Brain microvascular endothelial cell (primary cell): ENCODE results near the gene NTM.
"Not testable (repeated sequence)": the region's sequence is repeated elsewhere in the genome, so short reads cannot be mapped to it uniquely, and the experiment has no call there.

Source experiments
- DNase-seq: peaks from one replicate; pipeline ENCODE4 v3.0.0-alpha.2; 2020
- H3K27ac ChIP-seq: fragments of 250-450 bp; sonication (Bioruptor Pico); 2 replicates; pipeline ENCODE4 v1.5.1; 2020; ENCODE audit warnings: mild to moderate bottlenecking, moderate library complexity
- H3K27me3 ChIP-seq: fragments of 250-450 bp; sonication (Bioruptor Pico); replicated peaks from 2 replicates; pipeline ENCODE4 v1.5.1; 2020; ENCODE audit warnings: mild to moderate bottlenecking
- H3K36me3 ChIP-seq: fragments of 250-450 bp; sonication (Bioruptor Pico); replicated peaks from 2 replicates; pipeline ENCODE4 v1.5.1; 2020; ENCODE audit warnings: mild to moderate bottlenecking
- H3K4me3 ChIP-seq: 2 replicates; pipeline ENCODE4 v1.5.1; 2011; ENCODE audit warnings: low read depth, mild to moderate bottlenecking, control low read depth, low read length, moderate library complexity
- in situ Hi-C: cut with HindIII; loops from 2 replicates; pipeline ENCODE4 v1.10.0; 2017; ENCODE audit warnings: low sequenced_read_pairs, low pct_ligation_motif_present
- TF ChIP-seq, protein P1 (sequence below): IDR thresholded peaks from 2 replicates; pipeline ENCODE4 v1.5.1; 2011; ENCODE audit warnings: low read depth, mild to moderate bottlenecking, moderate library complexity, low read length, control low read depth, inconsistent platforms; ENCODE audit errors: missing control alignments

Gene NTM

DNA sequence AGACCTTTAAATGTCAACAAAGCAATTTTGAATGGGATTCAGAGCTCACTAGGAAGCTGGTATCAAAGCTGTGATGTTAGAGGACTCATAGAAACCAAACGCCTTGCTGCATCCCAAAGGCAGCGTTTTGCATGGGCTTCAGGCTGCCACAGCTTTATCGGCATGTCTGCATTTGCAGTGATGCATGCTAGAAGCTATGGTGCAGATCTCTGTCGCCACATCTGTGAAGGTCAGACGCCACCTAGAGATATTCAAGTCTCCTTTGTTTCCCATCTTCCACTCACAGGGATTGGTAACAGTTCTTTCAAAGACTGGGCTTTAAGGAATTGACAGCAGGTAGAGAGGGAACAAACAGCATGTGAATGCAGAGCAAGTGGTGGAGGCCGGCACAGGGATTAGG, 47.8 kb downstream of the NTM start:
- no peaks in the 10 kb centered on the region for H3K36me3 ChIP-seq
- H3K27me3 ChIP-seq: no peaks in the 10 kb centered on the region
- in situ Hi-C loops: no loop called here
- TF ChIP-seq, protein P1, sequence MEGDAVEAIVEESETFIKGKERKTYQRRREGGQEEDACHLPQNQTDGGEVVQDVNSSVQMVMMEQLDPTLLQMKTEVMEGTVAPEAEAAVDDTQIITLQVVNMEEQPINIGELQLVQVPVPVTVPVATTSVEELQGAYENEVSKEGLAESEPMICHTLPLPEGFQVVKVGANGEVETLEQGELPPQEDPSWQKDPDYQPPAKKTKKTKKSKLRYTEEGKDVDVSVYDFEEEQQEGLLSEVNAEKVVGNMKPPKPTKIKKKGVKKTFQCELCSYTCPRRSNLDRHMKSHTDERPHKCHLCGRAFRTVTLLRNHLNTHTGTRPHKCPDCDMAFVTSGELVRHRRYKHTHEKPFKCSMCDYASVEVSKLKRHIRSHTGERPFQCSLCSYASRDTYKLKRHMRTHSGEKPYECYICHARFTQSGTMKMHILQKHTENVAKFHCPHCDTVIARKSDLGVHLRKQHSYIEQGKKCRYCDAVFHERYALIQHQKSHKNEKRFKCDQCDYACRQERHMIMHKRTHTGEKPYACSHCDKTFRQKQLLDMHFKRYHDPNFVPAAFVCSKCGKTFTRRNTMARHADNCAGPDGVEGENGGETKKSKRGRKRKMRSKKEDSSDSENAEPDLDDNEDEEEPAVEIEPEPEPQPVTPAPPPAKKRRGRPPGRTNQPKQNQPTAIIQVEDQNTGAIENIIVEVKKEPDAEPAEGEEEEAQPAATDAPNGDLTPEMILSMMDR: no peak
- no peak for DNase-seq
- no peak overlapping the region for H3K27ac ChIP-seq
- H3K4me3 ChIP-seq: no peak overlapping the region

DNA sequence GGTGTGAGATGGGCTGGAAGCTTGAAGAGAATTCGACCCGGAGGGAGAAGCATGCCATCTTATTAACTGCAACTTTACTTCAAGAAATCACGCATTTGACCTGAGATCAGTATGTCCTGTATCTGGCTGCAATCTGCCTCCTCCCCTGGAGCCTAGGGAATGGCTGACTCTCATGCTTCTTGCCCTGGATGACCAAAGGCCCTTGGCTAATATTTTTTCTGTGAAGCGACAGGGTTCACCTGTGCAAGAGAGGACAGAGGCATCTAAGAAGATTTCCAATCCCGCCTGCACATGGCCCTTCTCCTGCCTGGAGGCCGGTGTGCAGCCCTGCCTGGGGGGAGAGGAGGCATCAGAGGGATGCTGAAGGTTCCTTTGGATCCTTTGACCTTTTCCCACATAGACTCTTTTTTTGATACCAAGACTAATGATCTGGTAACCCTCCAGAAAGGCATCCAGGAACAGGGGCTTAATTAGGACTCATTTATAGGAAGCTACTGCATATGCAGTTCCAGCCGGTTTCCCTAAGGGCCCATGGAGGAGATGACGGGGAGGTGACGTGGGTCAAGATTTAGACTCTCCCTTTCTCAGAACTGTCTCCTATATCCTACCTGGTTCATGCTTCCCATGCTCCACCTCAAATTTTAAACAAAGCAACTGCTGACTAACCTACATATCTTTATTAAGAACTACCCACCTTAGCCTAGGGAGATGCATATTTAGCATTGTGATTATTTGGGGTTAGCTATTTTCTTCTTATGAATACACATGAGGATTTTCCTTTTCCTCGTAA, 50.8 kb downstream of the NTM start:
- DNase-seq: no peak
- Histone ChIP-seq H3K27me3 (no peaks in the 10 kb centered on the region), H3K36me3 (no peaks in the 10 kb centered on the region), H3K4me3 (no peak overlapping the region), H3K27ac (no peak overlapping the region)
- TF ChIP-seq, protein P1: no peak
- in situ Hi-C loops: no loop called here

DNA sequence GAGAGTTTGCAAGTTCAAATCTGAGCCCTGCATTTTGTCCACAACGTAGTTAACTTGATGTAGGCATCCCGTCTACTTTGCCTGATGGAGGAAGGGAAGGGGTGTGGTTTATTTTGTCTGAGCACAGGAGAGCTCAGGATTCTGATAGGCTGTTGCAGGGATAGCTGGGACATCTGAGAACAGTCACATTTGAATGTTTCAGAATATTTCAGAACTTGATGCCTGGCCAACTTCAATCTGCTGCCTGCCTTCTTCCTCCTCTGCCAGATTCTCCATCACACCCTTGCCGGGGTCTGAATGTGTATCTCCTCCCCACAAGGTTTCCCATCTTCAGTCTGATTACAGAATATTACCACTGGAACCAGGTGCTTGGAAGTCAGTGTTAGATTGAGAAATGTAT, 51.6 kb downstream of the NTM start:
- TF ChIP-seq, protein P1: no peak
- in situ Hi-C loops: no loop called here
- Histone ChIP-seq H3K36me3 (no peaks in the 10 kb centered on the region), H3K27me3 (no peaks in the 10 kb centered on the region), H3K27ac (no peak overlapping the region), H3K4me3 (no peak overlapping the region)
- no peak for DNase-seq

DNA sequence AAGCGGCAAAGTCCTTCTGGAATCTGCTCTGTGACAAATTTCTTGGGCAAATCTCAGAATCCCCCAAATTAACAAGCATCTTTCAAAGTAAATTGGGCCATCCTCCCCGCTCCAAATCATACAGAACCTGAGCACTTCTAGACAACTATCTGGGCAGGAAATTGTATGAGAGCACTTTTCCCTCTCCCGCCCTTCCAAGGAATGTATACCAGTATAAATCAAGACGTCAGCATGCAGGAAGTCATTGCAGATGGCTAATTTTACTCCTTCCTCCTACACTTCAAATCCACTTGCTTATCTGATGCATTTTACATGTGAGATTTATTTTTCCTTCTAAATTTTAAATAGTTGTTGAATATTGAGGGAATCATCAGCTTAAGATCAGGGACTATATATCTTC, 52.1 kb downstream of the NTM start:
- no peak overlapping the region for H3K27ac ChIP-seq
- DNase-seq: no peak
- in situ Hi-C loops: no loop called here
- H3K4me3 ChIP-seq: no peak overlapping the region
- TF ChIP-seq, protein P1: no peak
- no peaks in the 10 kb centered on the region for H3K27me3 ChIP-seq
- no peaks in the 10 kb centered on the region for H3K36me3 ChIP-seq

GRCh38 chr11:131423688-131424087, 53.3 kb downstream of the NTM start:
- Histone ChIP-seq H3K27me3 (no peaks in the 10 kb centered on the region), H3K27ac (no peak overlapping the region), H3K4me3 (no peak overlapping the region), H3K36me3 (no peaks in the 10 kb centered on the region)
- in situ Hi-C loops: no loop called here
- TF ChIP-seq, protein P1: no peak
- DNase-seq: no peak

DNA sequence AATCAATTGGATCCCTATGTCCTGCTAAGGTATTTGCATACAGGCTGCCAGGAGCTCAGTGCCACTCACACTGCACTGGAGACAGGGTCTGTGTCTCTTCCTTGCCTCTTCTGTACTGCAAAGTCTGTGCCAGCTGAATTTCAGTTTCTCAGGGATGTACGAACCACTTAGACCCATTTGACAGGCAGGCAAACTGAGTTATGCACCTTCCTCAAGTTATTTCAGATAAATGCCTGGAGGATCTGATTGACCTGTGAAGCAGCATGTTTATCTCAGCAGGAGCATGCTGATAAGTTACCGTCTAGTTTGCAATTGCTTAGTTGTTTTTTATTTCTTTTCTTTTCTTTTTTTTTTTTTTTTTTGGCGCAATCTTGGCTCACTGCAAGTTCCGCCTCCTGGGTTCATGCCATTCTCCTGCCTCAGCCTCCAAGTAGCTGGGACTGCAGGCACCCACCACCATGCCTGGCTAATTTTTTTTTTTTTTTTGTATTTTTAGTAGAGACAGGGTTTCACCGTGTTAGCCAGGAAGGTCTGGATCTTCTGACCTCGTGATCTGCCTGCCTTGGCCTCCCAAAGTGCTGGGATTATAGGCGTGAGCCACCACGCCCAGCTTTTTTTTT, 54.0 kb downstream of the NTM start:
- H3K4me3 ChIP-seq, H3K36me3 ChIP-seq, in situ Hi-C loops, DNase-seq, H3K27ac ChIP-seq, H3K27me3 ChIP-seq: not testable (repeated sequence)
